GM12891 (cell line): ENCODE data around the gene NOG.

Experiments used
- POLR2A ChIP-seq: IDR thresholded peaks from 2 replicates; pipeline ENCODE4 v1.6.1; 2011; ENCODE audit warnings: low read depth, low read length, control low read depth
- POLR2AphosphoS5 ChIP-seq: IDR thresholded peaks from 2 replicates; pipeline ENCODE4 v1.6.1; 2011; ENCODE audit warnings: low read depth, low read length, control low read depth
- POU2F2 ChIP-seq: IDR thresholded peaks from 2 replicates; pipeline ENCODE4 v1.6.1; 2011; ENCODE audit warnings: low read depth, mild to moderate bottlenecking, control low read depth, low read length, moderate library complexity
- SPI1 ChIP-seq: IDR thresholded peaks from 2 replicates; pipeline ENCODE4 v1.6.1; 2011; ENCODE audit warnings: low read depth, low read length, control low read depth
- TAF1 ChIP-seq: IDR thresholded peaks from 2 replicates; pipeline ENCODE4 v1.6.1; 2011; ENCODE audit warnings: low read depth, low read length, control low read depth

GRCh38 chr17:56598466-56598865 is 5.0 kb downstream of the NOG start:
- TF ChIP-seq POLR2AphosphoS5 (no peak), POLR2A (no peak), POU2F2 (no peak), TAF1 (no peak), SPI1 (no peak)
